NCI-H2227 (cell line): ENCODE measurements around the gene PTPN1.
"Not testable (repeated sequence)": the region's sequence is repeated elsewhere in the genome, so short reads cannot be mapped to it uniquely, and the experiment has no call there.

Source experiments
- DNase-seq: peaks from one replicate; lab custom pipeline; 2025; ENCODE audit not compliant: unreplicated experiment; lab: John Stamatoyannopoulos, UW

The PTPN1 gene

DNA sequence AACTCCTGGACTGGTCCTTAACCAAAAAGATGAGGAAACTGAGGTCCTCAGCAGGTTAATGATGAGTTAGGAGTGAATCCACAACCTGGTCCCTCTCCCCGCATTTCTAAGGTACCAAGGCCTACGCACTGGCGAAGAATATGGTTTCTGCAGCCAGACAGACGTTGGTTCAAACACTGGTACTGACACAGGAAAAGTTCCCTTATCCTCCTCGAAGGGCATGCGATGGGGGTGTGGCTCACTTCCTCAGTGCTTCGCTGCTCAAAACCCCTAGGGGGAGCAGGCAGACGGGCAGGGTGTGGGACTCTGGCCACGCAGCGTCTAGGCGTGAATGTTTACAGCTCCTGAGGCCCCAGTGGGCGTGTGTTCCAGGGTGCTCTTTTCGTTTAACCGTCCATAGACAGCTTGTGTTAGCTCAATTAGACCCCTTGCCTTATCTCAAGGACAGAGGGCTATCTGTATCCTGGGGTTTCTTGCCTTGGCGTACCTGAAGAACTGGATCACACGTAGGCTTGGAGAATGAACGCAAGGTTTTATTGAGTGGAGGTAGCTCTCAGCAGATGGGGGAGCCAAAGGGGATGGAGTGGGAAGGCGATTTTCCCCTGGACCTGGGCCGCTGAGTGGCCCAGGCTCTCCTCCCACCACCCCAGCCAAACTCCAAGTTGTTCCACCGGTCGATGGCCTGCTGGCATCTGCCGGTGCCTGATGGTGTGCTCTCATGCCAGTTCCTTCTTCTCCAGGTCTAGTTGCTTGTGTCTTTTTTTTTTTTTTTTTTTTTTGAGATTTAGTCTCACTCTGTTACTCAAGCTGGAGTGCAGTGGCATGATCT is 31.8 kb upstream of the PTPN1 start:
- no peak for DNase-seq

GRCh38 chr20:50481741-50482140 is 28.4 kb upstream of the PTPN1 start:
- DNase-seq, result no peak

- no peak for DNase-seq
These were observed 27.7 kb upstream of the PTPN1 start for GRCh38 chr20:50482396-50482981.

DNA sequence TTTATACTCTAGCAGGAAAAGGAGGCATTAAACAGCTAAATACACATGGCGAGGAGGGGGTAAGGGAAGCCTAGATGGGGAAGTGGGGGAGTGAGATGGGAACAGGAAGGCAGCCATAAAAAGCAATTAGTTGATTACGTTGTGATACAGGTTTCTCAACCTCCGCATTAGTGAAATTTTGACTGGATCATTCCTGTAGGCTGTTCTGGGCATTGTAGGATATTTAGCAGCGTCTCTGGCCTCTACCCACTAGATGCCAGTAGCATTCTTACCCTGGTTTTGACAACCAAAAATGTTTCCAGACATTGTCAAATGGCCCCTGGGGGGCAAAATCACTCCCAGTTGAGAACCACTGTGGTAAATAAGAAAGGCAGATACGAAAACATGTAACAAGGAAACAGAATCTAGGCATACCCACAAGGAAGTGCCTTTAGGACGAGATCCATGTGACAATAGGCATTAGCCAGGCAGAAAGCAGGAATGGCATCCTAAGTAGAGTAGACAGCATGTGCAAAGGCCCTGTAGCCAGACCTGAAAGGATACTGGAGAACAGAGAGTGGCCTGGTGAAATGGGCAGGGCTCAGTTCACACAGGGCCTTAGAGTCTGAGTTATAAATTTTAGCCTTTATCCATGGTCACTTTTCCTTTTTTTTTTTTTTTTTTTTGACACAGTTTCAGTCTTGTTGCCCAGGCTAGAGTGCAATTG is 25.8 kb upstream of the PTPN1 start:
- no peak for DNase-seq

- no peak for DNase-seq
These were observed 22.8 kb upstream of the PTPN1 start for GRCh38 chr20:50487397-50487796.

DNA sequence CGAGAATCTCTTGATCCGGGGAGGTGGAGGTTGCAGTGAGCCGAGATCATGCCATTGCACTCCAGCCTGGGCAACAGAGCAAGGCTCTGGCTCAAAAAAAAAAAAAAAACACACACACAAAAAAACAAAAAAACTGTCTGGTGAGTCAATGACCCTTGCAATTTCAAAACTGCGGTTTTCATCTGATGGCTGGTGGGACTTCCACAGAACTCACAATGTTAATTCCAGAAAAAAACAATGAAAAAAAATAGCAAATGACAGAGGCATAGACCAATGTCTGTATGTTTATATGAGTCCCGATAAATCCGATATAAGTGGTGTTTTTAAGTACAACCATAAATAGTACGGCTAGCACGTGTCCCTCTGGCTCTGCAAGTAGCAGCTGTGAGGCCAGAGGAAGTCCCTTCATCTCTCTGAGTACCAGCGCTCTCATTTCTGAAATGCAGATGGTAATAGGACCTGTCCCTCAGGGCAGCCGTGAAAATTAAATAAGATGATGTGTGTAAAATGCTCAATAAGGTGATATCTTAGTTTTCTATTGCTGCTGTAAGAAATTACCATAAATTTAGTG is 21.9 kb upstream of the PTPN1 start:
- no peak for DNase-seq

DNA sequence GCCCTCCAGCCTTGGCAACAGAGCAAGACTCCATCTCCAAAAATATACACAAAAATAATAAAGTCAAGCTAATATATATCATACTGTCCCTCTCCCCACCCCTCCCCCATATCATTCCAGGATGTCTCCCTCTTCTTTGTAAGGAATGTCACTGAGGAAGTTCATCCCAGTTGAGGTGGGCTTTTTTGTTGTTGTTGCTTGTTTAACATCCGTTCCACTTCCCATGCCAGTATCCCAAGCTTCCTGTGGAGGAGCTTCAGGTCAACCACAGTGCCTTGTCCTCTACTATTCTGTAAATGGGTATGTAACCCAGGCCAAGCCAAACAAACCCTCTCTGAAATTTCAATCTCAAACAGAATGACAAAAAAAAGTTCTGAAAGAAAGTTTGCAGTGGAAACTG is 19.0 kb upstream of the PTPN1 start:
- DNase-seq, result no peak

DNA sequence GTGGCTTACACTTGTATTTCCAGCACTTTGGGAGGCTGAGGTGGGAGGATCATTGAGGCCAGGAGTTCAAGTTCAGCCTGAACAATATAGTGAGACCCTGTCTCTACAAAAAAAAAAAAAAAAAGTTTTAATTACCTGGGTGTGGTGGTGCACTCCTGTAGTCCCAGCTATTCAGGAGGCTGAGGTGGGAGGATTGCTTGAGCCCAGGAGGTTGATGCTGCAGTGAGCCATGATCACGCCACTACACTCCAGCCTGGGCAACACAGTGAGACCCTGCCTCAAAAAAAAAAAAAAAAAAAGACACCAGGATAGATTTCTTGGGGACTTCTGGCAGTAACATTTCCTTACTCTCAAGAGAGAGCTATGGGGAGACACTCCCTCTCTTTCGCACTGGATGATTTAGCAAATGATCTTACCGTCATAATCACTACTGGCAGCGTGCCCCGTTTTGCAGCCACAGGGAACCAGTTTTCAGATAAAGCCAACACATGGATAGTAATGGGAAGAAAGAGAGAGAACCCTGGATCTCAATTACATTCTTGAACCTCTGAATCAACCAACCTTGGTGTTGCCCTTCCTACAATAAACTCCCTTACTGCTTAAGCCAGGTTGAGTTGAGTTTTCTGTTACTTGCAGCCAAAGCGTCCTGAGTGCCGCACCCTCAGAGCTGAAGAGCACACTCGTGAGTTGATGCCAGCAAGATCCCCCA is 18.1 kb upstream of the PTPN1 start:
- DNase-seq, result peak; percentile 24

- DNase-seq, result no peak
These were observed 16.3 kb upstream of the PTPN1 start for GRCh38 chr20:50493881-50494253.

DNA sequence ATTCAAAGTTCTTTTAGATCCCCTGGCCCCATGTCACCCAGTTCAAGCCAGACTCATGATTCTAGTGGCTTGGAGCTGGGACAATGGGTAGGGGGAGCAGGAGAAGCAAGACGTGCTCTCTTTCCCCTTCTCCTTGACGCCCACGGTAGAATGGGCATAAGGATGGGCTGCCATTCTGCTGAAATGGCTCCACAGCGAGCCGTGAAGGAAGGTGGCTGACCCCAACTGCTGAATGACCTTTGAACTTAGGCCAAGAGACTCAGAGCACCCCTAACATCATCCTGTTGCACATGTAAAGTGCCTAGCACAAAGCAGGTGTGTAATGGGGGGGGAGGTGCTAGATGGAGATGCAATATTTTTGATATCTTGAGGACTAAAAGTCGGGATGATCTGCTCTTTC is 15.8 kb upstream of the PTPN1 start:
- DNase-seq, result no peak

- no peak for DNase-seq
These were observed 13.3 kb upstream of the PTPN1 start for GRCh38 chr20:50496773-50497385.

DNA sequence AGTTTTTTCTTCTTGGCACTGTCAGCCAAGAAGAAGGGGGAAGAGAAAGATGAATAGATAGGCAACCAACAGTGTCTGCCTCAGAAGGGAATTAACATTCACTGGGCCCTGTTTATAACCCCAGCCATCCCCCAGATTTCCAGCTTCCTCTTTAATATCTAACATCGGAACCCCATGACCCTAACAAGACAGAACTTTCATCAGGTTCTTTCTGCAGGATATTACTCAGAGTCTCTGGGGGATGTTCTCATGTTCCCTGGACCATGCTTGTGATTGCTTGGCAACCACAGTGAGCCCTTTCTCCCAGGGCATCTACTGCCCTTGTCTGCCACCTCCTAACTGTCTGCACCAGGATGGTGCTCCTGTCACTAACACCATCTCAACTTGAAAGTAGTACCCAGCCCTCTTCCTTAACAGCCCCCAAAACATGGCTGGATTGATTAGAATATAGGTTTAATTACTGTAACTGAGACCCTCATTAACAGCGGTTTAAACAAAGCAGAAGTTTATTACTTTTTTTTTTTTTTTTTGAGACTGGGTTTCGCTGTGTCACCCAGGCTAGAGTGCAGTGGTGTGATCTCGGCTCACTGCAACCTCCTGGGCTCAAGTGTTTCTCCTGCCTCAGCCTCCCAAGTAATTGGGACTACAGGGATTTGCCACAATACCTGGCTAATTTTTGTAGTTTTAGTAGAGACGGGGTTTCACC is 12.0 kb upstream of the PTPN1 start:
- no peak for DNase-seq

GRCh38 chr20:50499938-50500337 is 10.2 kb upstream of the PTPN1 start:
- no peak for DNase-seq

GRCh38 chr20:50501972-50502745 is 8.0 kb upstream of the PTPN1 start:
- DNase-seq, result no peak

GRCh38 chr20:50504231-50504823 is 5.9 kb upstream of the PTPN1 start:
- DNase-seq, result no peak

GRCh38 chr20:50506270-50506579 is 4.0 kb upstream of the PTPN1 start:
- DNase-seq, result no peak

GRCh38 chr20:50507745-50508144 is 2.4 kb upstream of the PTPN1 start:
- DNase-seq, result not testable (repeated sequence)

- no peak for DNase-seq
These were observed 1.9 kb upstream of the PTPN1 start for GRCh38 chr20:50508171-50508755.
